CD8-positive, alpha-beta memory T cell (primary cell): ENCODE results near the gene FRMD8. TPM values are rescaled to one million over a fixed set of nuclear protein-coding genes. Genes with fewer than 3 reads are reported as not detected.

Source experiments
- CTCF ChIA-PET: fragments of 350-600 bp; sonication (Branson Sonifier 250); formaldehyde crosslinking; loops from one replicate; lab custom pipeline; 2021; ENCODE audit warnings: antibody characterized with exemption; lab: Charles Lee
- POLR2A ChIA-PET: fragments of 350-600 bp; sonication (Branson Sonifier 250); formaldehyde crosslinking; loops from one replicate; lab custom pipeline; 2021; ENCODE audit warnings: antibody characterized with exemption; lab: Charles Lee
- DNase-seq, 5 donors: peaks; one replicate each; pipeline versions ENCODE4 v3.0.0 to v3.0.0-alpha.2; 2020 to 2022; ENCODE audit warnings: mixed read lengths in 1 of 5
- H3K27ac ChIP-seq: one replicate; pipeline ENCODE4 v1.7.0; 2013; ENCODE audit warnings: low read depth, mild to moderate bottlenecking, low read length, moderate library complexity
- H3K27me3 ChIP-seq: 2 replicates; pipeline ENCODE4 v1.7.0; 2013; ENCODE audit warnings: low read length, mild to moderate bottlenecking; ENCODE audit not compliant: insufficient read depth, poor library complexity, severe bottlenecking
- H3K36me3 ChIP-seq: 2 replicates; pipeline ENCODE4 v1.7.0; 2013; ENCODE audit warnings: mild to moderate bottlenecking, low read length, moderate library complexity; ENCODE audit not compliant: insufficient read depth
- H3K4me1 ChIP-seq: 2 replicates; pipeline ENCODE4 v1.7.0; 2013; ENCODE audit warnings: mild to moderate bottlenecking, low read length, moderate library complexity; ENCODE audit not compliant: insufficient read depth
- H3K4me3 ChIP-seq: 2 replicates; pipeline ENCODE4 v1.7.0; 2013; ENCODE audit warnings: mild to moderate bottlenecking, low read length
- H3K9me3 ChIP-seq: 2 replicates; pipeline ENCODE4 v1.7.0; 2013; ENCODE audit warnings: mild to moderate bottlenecking, low read length
- H3K27ac Mint-ChIP-seq, 8 donors: one replicate each; pipeline ENCODE4 v1.8.0; 2020 to 2021; ENCODE audit warnings: mixed read lengths in 8 of 8, mild to moderate bottlenecking in 6 of 8, inconsistent platforms in 3 of 8, moderate library complexity in 3 of 8
- H3K27me3 Mint-ChIP-seq, 2 donors: one replicate each; pipeline ENCODE4 v1.8.0; 2020 to 2021; ENCODE audit warnings: mixed read lengths in 2 of 2, mild to moderate bottlenecking in 1 of 2, moderate library complexity in 1 of 2
- H3K36me3 Mint-ChIP-seq, 3 donors: one replicate each; pipeline ENCODE4 v1.8.0; 2020 to 2021; ENCODE audit warnings: mixed read lengths in 3 of 3, inconsistent platforms in 1 of 3, mild to moderate bottlenecking in 1 of 3
- H3K4me1 Mint-ChIP-seq, 3 donors: one replicate each; pipeline ENCODE4 v1.8.0; 2020 to 2021; ENCODE audit warnings: mixed read lengths in 3 of 3, inconsistent platforms in 1 of 3, mild to moderate bottlenecking in 1 of 3
- H3K4me3 Mint-ChIP-seq, 7 donors: one replicate each; pipeline ENCODE4 v1.8.0; 2020 to 2021; ENCODE audit warnings: mixed read lengths in 7 of 7, mild to moderate bottlenecking in 6 of 7, moderate library complexity in 4 of 7, inconsistent platforms in 2 of 7
- H3K9me3 Mint-ChIP-seq, 5 donors: one replicate each; pipeline ENCODE4 v1.8.0; 2020 to 2022; ENCODE audit warnings: mixed read lengths in 5 of 5, mild to moderate bottlenecking in 3 of 5, moderate library complexity in 2 of 5, inconsistent platforms in 1 of 5
- polyA plus RNA-seq: library from polyadenylated mRNA; unstranded; fragments of 300-500 nt; fragmentation: Illumina TruSeq; gene quantifications from one replicate; pipeline ENCODE4 v1.2.3, GENCODE V29; 2021
- total RNA-seq, 2 experiments: library from RNA; stranded (reverse); gene quantifications; one replicate each; pipeline ENCODE4 v1.2.3, GENCODE V29; 2021

The FRMD8 gene
- total and polyA plus RNA-seq, 3 experiments from 2014 or later = 44.9 to 60.6 (median 49.8) TPM

GRCh38 chr11:65423516-65424204, 37.2 kb downstream of the FRMD8 start:
- POLR2A ChIA-PET = interaction anchor here (0.5 to 20.1 kb wide), 17 partner anchors 7 to 436 kb away, joined by 3 to 1366 read pairs (median 6); partner anchors contain the start of genes EHBP1L1, FRMD8, MALAT1 and PCNX3
- H3K4me1 Mint-ChIP-seq = peaks cover 55 to 62% (median 61%) of the 10 kb centered on the region in 3 donors
- H3K4me3 Mint-ChIP-seq = peak overlapping the region; percentile 93 to 97 (median 94)

GRCh38 chr11:65424205-65425104, 38.0 kb downstream of the FRMD8 start:
- peaks cover 55 to 62% (median 61%) of the 10 kb centered on the region in 3 donors for H3K4me1 Mint-ChIP-seq
- peak overlapping the region; percentile 94 to 100 (median 97) for H3K27ac Mint-ChIP-seq

More at GRCh38 chr11:65423516-65424204, 37.2 kb downstream of the FRMD8 start:
- Histone ChIP-seq H3K27me3 (no peaks in the 10 kb centered on the region), H3K4me3 (peak overlapping the region; percentile 89), H3K9me3 (no peaks in the 10 kb centered on the region), H3K36me3 (peaks cover 6% of the 10 kb centered on the region), H3K4me1 (peaks cover 52% of the 10 kb centered on the region), H3K27ac (peak overlapping the region; percentile 98)
- CTCF ChIA-PET = interaction anchor here (0.7 to 11.7 kb wide), 7 partner anchors 9 to 101 kb away, joined by 3 to 448 read pairs (median 5); partner anchors contain the start of genes MALAT1 and SCYL1
- peaks cover 0 to 4% (median 0%) of the 10 kb centered on the region in 5 donors for H3K9me3 Mint-ChIP-seq
- peak in 2 of 5 donors; percentile 31 to 41 for DNase-seq
- H3K27me3 Mint-ChIP-seq = peaks cover 0 to 24% of the 10 kb centered on the region in 2 donors
- peak overlapping the region; percentile 94 to 100 (median 97) for H3K27ac Mint-ChIP-seq
- peaks cover 28 to 62% (median 32%) of the 10 kb centered on the region in 3 donors for H3K36me3 Mint-ChIP-seq

GRCh38 chr11:65425105-65425970, 38.9 kb downstream of the FRMD8 start:
- DNase-seq = peak; percentile 69 to 95 (median 93)
- Mint-ChIP-seq H3K36me3 (peaks cover 28 to 62% (median 32%) of the 10 kb centered on the region in 3 donors), H3K9me3 (peaks cover 0 to 4% (median 0%) of the 10 kb centered on the region in 5 donors)

More at GRCh38 chr11:65424205-65425104, 38.0 kb downstream of the FRMD8 start:
- H3K9me3 ChIP-seq = no peaks in the 10 kb centered on the region
- peak overlapping the region; percentile 93 to 97 (median 94) for H3K4me3 Mint-ChIP-seq
- CTCF ChIA-PET = interaction anchor here (0.7 to 11.7 kb wide), 9 partner anchors 8 to 101 kb away, joined by 3 to 448 read pairs (median 4); partner anchors contain the start of genes MALAT1 and SCYL1
- peaks cover 0 to 4% (median 0%) of the 10 kb centered on the region in 5 donors for H3K9me3 Mint-ChIP-seq
- peaks cover 28 to 60% (median 32%) of the 10 kb centered on the region in 3 donors for H3K36me3 Mint-ChIP-seq
- POLR2A ChIA-PET = interaction anchor here (0.5 to 20.1 kb wide), 19 partner anchors 8 to 214 kb away, joined by 3 to 1366 read pairs (median 4); partner anchors contain the start of genes EHBP1L1, FAM89B, FRMD8 and MALAT1
- H3K4me1 ChIP-seq = peaks cover 52% of the 10 kb centered on the region
- peaks cover 6% of the 10 kb centered on the region for H3K36me3 ChIP-seq
- H3K27ac ChIP-seq = peak overlapping the region; percentile 98
- peak in 4 of 5 donors; percentile 44 to 75 (median 70) for DNase-seq
- peaks cover 0 to 24% of the 10 kb centered on the region in 2 donors for H3K27me3 Mint-ChIP-seq
- H3K27me3 ChIP-seq = no peaks in the 10 kb centered on the region
- H3K4me3 ChIP-seq = peak overlapping the region; percentile 89

GRCh38 chr11:65425971-65426838, 39.8 kb downstream of the FRMD8 start:
- peak in 2 of 5 donors; percentile 76 to 77 for DNase-seq
- peak overlapping the region; percentile 89 for H3K4me3 ChIP-seq
- Mint-ChIP-seq H3K4me1 (peaks cover 56 to 64% (median 62%) of the 10 kb centered on the region in 3 donors), H3K9me3 (peaks cover 0 to 4% (median 0%) of the 10 kb centered on the region in 5 donors), H3K4me3 (peak overlapping the region; percentile 93 to 97 (median 94)), H3K27me3 (peaks cover 0 to 24% of the 10 kb centered on the region in 2 donors), H3K27ac (peak overlapping the region; percentile 94 to 100 (median 97)), H3K36me3 (peaks cover 28 to 62% (median 32%) of the 10 kb centered on the region in 3 donors)
- ChIA-PET POLR2A (interaction anchor here (1.1 to 20.1 kb wide), 4 partner anchors 9 to 77 kb away, joined by 3 to 1366 read pairs (median 25); partner anchors contain the start of gene MALAT1), CTCF (interaction anchor here (0.6 to 11.7 kb wide), 4 partner anchors 9 to 76 kb away, joined by 3 to 448 read pairs (median 10); partner anchors contain the start of gene MALAT1)
- H3K36me3 ChIP-seq = peaks cover 6% of the 10 kb centered on the region
- H3K27me3 ChIP-seq = no peaks in the 10 kb centered on the region
- no peaks in the 10 kb centered on the region for H3K9me3 ChIP-seq
- H3K27ac ChIP-seq = peak overlapping the region; percentile 98
- peaks cover 52% of the 10 kb centered on the region for H3K4me1 ChIP-seq

More at GRCh38 chr11:65425105-65425970, 38.9 kb downstream of the FRMD8 start:
- peaks cover 6% of the 10 kb centered on the region for H3K36me3 ChIP-seq
- POLR2A ChIA-PET = interaction anchor here (0.5 to 20.1 kb wide), 14 partner anchors 8 to 213 kb away, joined by 3 to 1366 read pairs (median 4); partner anchors contain the start of genes EHBP1L1, FAM89B, FRMD8 and MALAT1
- peak overlapping the region; percentile 98 for H3K27ac ChIP-seq
- Mint-ChIP-seq H3K4me3 (peak overlapping the region; percentile 93 to 97 (median 94)), H3K27ac (peak overlapping the region; percentile 94 to 100 (median 97)), H3K27me3 (peaks cover 0 to 24% of the 10 kb centered on the region in 2 donors), H3K4me1 (peaks cover 57 to 63% (median 62%) of the 10 kb centered on the region in 3 donors)
- CTCF ChIA-PET = interaction anchor here (0.7 to 11.7 kb wide), 5 partner anchors 9 to 77 kb away, joined by 3 to 448 read pairs (median 4); partner anchors contain the start of gene MALAT1
- H3K4me3 ChIP-seq = peak overlapping the region; percentile 89
- H3K9me3 ChIP-seq = no peaks in the 10 kb centered on the region
- H3K4me1 ChIP-seq = peaks cover 52% of the 10 kb centered on the region
- H3K27me3 ChIP-seq = no peaks in the 10 kb centered on the region

GRCh38 chr11:65426839-65427690, 40.6 kb downstream of the FRMD8 start:
- Mint-ChIP-seq H3K4me1 (peaks cover 62 to 69% (median 63%) of the 10 kb centered on the region in 3 donors), H3K4me3 (peak overlapping the region; percentile 93 to 97 (median 94)), H3K27me3 (peaks cover 0 to 19% of the 10 kb centered on the region in 2 donors), H3K9me3 (peaks cover 0 to 4% (median 0%) of the 10 kb centered on the region in 5 donors), H3K27ac (peak overlapping the region; percentile 94 to 100 (median 97)), H3K36me3 (peaks cover 28 to 60% (median 32%) of the 10 kb centered on the region in 3 donors)
- H3K4me3 ChIP-seq = peak overlapping the region; percentile 89
- H3K27ac ChIP-seq = peak overlapping the region; percentile 98
- H3K9me3 ChIP-seq = no peaks in the 10 kb centered on the region
- DNase-seq = peak in 2 of 5 donors; percentile 29
- ChIA-PET POLR2A (interaction anchor here (1.0 to 20.1 kb wide), 3 partner anchors 8 to 77 kb away, joined by 3 to 1366 read pairs (median 5); partner anchors contain the start of gene MALAT1), CTCF (interaction anchor here (1.2 to 2.3 kb wide), 3 partner anchors 10 to 13 kb away, joined by 3 to 16 read pairs (median 4); no protein-coding TSS in a partner anchor)
- H3K36me3 ChIP-seq = peaks cover 6% of the 10 kb centered on the region
- H3K27me3 ChIP-seq = no peaks in the 10 kb centered on the region
- peaks cover 57% of the 10 kb centered on the region for H3K4me1 ChIP-seq
